Measurements from ENCODE around the gene NRG2. TPM values are rescaled to one million over a fixed set of nuclear protein-coding genes. Genes with fewer than 3 reads are reported as not detected.

Gene NRG2
- polyA plus RNA-seq, 3 donors = 0.01 TPM; not detected in 2

- Mint-ChIP-seq H3K27me3 (ENCODE audit: low read depth in 3 of 3) (peaks cover 9 to 27% (median 24%) of the 10 kb centered on the region in 3 donors), H3K4me3 (no peak overlapping the region), H3K27ac (no peak overlapping the region), H3K9me3 (peaks cover 0 to 3% (median 0%) of the 10 kb centered on the region in 7 donors), H3K36me3 (no peaks in the 10 kb centered on the region), H3K4me1 (no peaks in the 10 kb centered on the region)
- WGBS (ENCODE audit: insufficient coverage) = no CpG with 5 or more reads among the region's 1 CpG
- no peak for DNase-seq
- Histone ChIP-seq H3K79me2 (ENCODE audit: insufficient read depth, low read length) (no peaks in the 10 kb centered on the region), H4K20me1 (ENCODE audit: insufficient read depth, low read length) (no peaks in the 10 kb centered on the region), H3K4me1 (ENCODE audit: control insufficient read depth in 1 of 2, insufficient read depth in 2 of 2, low read length in 2 of 2) (no peaks in the 10 kb centered on the region), H3K27me3 (ENCODE audit: control insufficient read depth in 2 of 2, insufficient read depth in 2 of 2, low read length in 2 of 2) (peaks cover 38 to 65% of the 10 kb centered on the region in 2 donors), H2AFZ (ENCODE audit: insufficient read depth, low read depth, low read length, poor library complexity, severe bottlenecking) (no peak overlapping the region), H3K9me3 (replicated peaks in 1 of 2; ENCODE audit: control insufficient read depth in 1 of 2, insufficient read depth in 1 of 2, low read length in 2 of 2) (no peaks in the 10 kb centered on the region), H3K9ac (ENCODE audit: insufficient read depth, low read length, poor library complexity, severe bottlenecking) (no peak overlapping the region), H3K4me3 (replicated peaks in 1 of 3; ENCODE audit: low read depth in 2 of 3, low read length in 3 of 3) (no peak overlapping the region), H3K4me2 (replicated peaks; ENCODE audit: extremely low read depth, low read length, poor library complexity, severe bottlenecking) (no peak overlapping the region), H3K27ac (ENCODE audit: low read depth in 1 of 2, low read length in 2 of 2) (no peak overlapping the region), H3K36me3 (replicated peaks in 1 of 2; ENCODE audit: control insufficient read depth in 1 of 2, insufficient read depth in 2 of 2, low read length in 2 of 2) (no peaks in the 10 kb centered on the region)
- intact Hi-C loops (cut with micrococcal nuclease) = no loop called here
- TF ChIP-seq CTCF (IDR thresholded peaks at IDR 0.05) = no peak
Observed at GRCh38 chr5:140060816-140061215, 17.7 kb upstream of the NRG2 start.

- no peaks in the 10 kb centered on the region for H3K36me3 ChIP-seq (replicated peaks in 1 of 2; ENCODE audit: control insufficient read depth in 1 of 2, insufficient read depth in 2 of 2, low read length in 2 of 2)
- Mint-ChIP-seq H3K4me3 (no peak overlapping the region), H3K36me3 (no peaks in the 10 kb centered on the region), H3K4me1 (no peaks in the 10 kb centered on the region), H3K27ac (no peak overlapping the region), H3K9me3 (peaks cover 0 to 2% (median 0%) of the 10 kb centered on the region in 7 donors), H3K27me3 (ENCODE audit: low read depth in 3 of 3) (peaks cover 14 to 16% (median 15%) of the 10 kb centered on the region in 3 donors)
- H3K9ac ChIP-seq (ENCODE audit: insufficient read depth, low read length, poor library complexity, severe bottlenecking) = no peak overlapping the region
- no peaks in the 10 kb centered on the region for H3K9me3 ChIP-seq (replicated peaks in 1 of 2; ENCODE audit: control insufficient read depth in 1 of 2, insufficient read depth in 1 of 2, low read length in 2 of 2)
- no peak for TF ChIP-seq CTCF (IDR thresholded peaks at IDR 0.05)
- peaks cover 43 to 72% of the 10 kb centered on the region in 2 donors for H3K27me3 ChIP-seq (ENCODE audit: control insufficient read depth in 2 of 2, insufficient read depth in 2 of 2, low read length in 2 of 2)
- H4K20me1 ChIP-seq (ENCODE audit: insufficient read depth, low read length) = no peaks in the 10 kb centered on the region
- no peaks in the 10 kb centered on the region for H3K79me2 ChIP-seq (ENCODE audit: insufficient read depth, low read length)
- intact Hi-C loops (cut with micrococcal nuclease) = no loop called here
- DNase-seq = no peak
- WGBS (ENCODE audit: insufficient coverage) = 100% methylated on average over 2 of the region's 5 CpGs
- H3K27ac ChIP-seq (ENCODE audit: low read depth in 1 of 2, low read length in 2 of 2) = no peak overlapping the region
- no peak overlapping the region for H3K4me3 ChIP-seq (replicated peaks in 1 of 3; ENCODE audit: low read depth in 2 of 3, low read length in 3 of 3)
- no peak overlapping the region for H3K4me2 ChIP-seq (replicated peaks; ENCODE audit: extremely low read depth, low read length, poor library complexity, severe bottlenecking)
- no peaks in the 10 kb centered on the region for H3K4me1 ChIP-seq (ENCODE audit: control insufficient read depth in 1 of 2, insufficient read depth in 2 of 2, low read length in 2 of 2)
- no peak overlapping the region for H2AFZ ChIP-seq (ENCODE audit: insufficient read depth, low read depth, low read length, poor library complexity, severe bottlenecking)
Observed at GRCh38 chr5:140058212-140058932, 15.3 kb upstream of the NRG2 start.
